Measurements from ENCODE around the gene HNRNPH2. TPM values are rescaled to one million over a fixed set of nuclear protein-coding genes. Genes with fewer than 3 reads are reported as not detected.
A peak's percentile ranks its signal among the peaks of the same experiment; 100 is the strongest.

Gene HNRNPH2
- polyA plus RNA-seq, 1 of the 3 experiments (the other 2 are of a cell fraction) = 32.5 TPM

DNA sequence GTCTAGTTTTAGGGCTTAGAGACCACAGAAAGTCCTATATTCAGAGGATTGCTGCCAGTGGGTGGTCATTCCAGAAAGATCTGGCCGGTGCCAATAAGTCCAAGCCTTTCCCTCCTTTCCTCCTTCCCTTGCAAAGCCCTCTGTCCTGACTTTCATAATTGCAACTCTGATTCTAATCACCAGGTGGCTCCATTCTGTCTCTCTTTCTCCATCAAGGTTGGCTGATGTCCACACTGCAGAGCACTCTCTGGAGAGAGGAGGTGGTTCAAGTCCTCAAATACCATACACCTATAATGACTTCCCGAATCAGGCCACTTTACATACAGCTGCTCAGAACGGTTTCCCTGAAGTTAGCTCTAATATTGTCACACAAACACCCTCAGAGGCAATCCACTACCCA lies 54.9 kb downstream of the HNRNPH2 start:
- Histone ChIP-seq H3K9me2 (no peaks in the 10 kb centered on the region), H3K4me1 (ENCODE audit: control insufficient read depth in 1 of 2, insufficient read depth in 2 of 2, low read depth in 1 of 2, low read length in 1 of 2) (no peaks in the 10 kb centered on the region), H3K9ac (no peak overlapping the region), H3K27me3 (ENCODE audit: insufficient read depth) (no peaks in the 10 kb centered on the region; the same call in 1 of the 2 replicates), H3K4me3 (ENCODE audit: low read depth in 2 of 2, low read length in 1 of 2) (no peak overlapping the region), H3K27ac (ENCODE audit: low read depth in 2 of 2, low read length in 1 of 2) (no peak overlapping the region), H2AFZ (ENCODE audit: low read depth) (no peak overlapping the region), H4K20me1 (ENCODE audit: insufficient read depth) (no peaks in the 10 kb centered on the region), H3K79me2 (ENCODE audit: insufficient read depth) (no peaks in the 10 kb centered on the region), H3F3A (replicated peaks; ENCODE audit: insufficient read depth) (no peaks in the 10 kb centered on the region), H3K36me3 (replicated peaks in 1 of 2; ENCODE audit: control insufficient read depth in 1 of 2, insufficient read depth in 2 of 2, low read length in 1 of 2) (no peaks in the 10 kb centered on the region), H3K9me3 (no peaks in the 10 kb centered on the region), H3K4me2 (no peak overlapping the region)
- peak; percentile 38 for DNase-seq
- CTCF ChIA-PET = interaction anchor here (0.7 to 1.3 kb wide), 6 partner anchors 15 to 155 kb away, joined by 3 read pairs; partner anchors contain the start of gene ARMCX6
- POLR2A ChIA-PET = no interaction called here
- no peak for TF ChIP-seq CHD2 (IDR thresholded peaks at IDR 0.05; ENCODE audit: low read length, partially characterized antibody)
- TF ChIP-seq RAD21 (IDR thresholded peaks at IDR 0.05; ENCODE audit: low read length) = peak; percentile 62
- peak; percentile 57 for TF ChIP-seq SMC3 (IDR thresholded peaks at IDR 0.05; ENCODE audit: low read depth, low read length)
- TF ChIP-seq, protein P1, sequence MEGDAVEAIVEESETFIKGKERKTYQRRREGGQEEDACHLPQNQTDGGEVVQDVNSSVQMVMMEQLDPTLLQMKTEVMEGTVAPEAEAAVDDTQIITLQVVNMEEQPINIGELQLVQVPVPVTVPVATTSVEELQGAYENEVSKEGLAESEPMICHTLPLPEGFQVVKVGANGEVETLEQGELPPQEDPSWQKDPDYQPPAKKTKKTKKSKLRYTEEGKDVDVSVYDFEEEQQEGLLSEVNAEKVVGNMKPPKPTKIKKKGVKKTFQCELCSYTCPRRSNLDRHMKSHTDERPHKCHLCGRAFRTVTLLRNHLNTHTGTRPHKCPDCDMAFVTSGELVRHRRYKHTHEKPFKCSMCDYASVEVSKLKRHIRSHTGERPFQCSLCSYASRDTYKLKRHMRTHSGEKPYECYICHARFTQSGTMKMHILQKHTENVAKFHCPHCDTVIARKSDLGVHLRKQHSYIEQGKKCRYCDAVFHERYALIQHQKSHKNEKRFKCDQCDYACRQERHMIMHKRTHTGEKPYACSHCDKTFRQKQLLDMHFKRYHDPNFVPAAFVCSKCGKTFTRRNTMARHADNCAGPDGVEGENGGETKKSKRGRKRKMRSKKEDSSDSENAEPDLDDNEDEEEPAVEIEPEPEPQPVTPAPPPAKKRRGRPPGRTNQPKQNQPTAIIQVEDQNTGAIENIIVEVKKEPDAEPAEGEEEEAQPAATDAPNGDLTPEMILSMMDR (IDR thresholded peaks at IDR 0.05) = peak; percentile 53
- WGBS (ENCODE audit: low lambda C conversion rate) = 21% methylated on average over 3 of the region's 3 CpGs

Other genes starting within 250 kb of the HNRNPH2 start
- 0.16 and 0.21 TPM in 2 replicates for gene DRP2, start 188.4 kb upstream of the HNRNPH2 start, polyA plus RNA-seq (2012; rRNA removed)
- 0.38 and 0.39 TPM in 2 replicates for gene TAF7L, start 116.9 kb upstream of the HNRNPH2 start, polyA plus RNA-seq (2012; rRNA removed)
- 14.2 and 15.8 TPM in 2 replicates for gene TIMM8A, start 59.5 kb upstream of the HNRNPH2 start, polyA plus RNA-seq (2012; rRNA removed)
- gene BTK, start 22.0 kb upstream of the HNRNPH2 start, polyA plus RNA-seq (2012; rRNA removed) = not detected in 2 replicates
- gene RPL36A, start 17.2 kb upstream of the HNRNPH2 start, polyA plus RNA-seq (2012; rRNA removed) = 3,417 and 5,140 TPM in 2 replicates
- 20.4 and 29.5 TPM in 2 replicates for gene GLA, start 297 bp upstream of the HNRNPH2 start, polyA plus RNA-seq (2012; rRNA removed)
- 3.7 and 3.8 TPM in 2 replicates for gene ARMCX4, start 77.2 kb downstream of the HNRNPH2 start, polyA plus RNA-seq (2012; rRNA removed)
- gene ARMCX1, start 142.3 kb downstream of the HNRNPH2 start, polyA plus RNA-seq (2012; rRNA removed) = 9.2 and 9.7 TPM in 2 replicates
- gene ARMCX6, start 209.8 kb downstream of the HNRNPH2 start, polyA plus RNA-seq (2012; rRNA removed) = 49.7 and 57.8 TPM in 2 replicates
- 23.1 and 34.7 TPM in 2 replicates for gene ARMCX3, start 214.9 kb downstream of the HNRNPH2 start, polyA plus RNA-seq (2012; rRNA removed)

Data from SK-N-SH (cell line).